Adrenal gland (tissue), 12 donors: ENCODE data around the gene PHC3. TPM values are rescaled to one million over a fixed set of nuclear protein-coding genes. Genes with fewer than 3 reads are reported as not detected.

Experiments used
- DNase-seq, 7 donors: peaks; one replicate each; pipeline ENCODE4 v3.0.0-alpha.2; 2019 to 2020
- H3K27ac ChIP-seq, 5 donors: fragments of 200-600 bp; sonication (generic) in 4 of 5; 1 replicate in 3 of 5; 2 replicates in 2 of 5; pipeline versions ENCODE4 v1.5.1 to v1.8.0; 2016 to 2020; ENCODE audit warnings: mild to moderate bottlenecking in 1 of 5
- H3K27me3 ChIP-seq: fragments of 200-600 bp; 2 replicates; pipeline ENCODE4 v1.8.0; 2021
- H3K36me3 ChIP-seq, 2 donors: fragments of 200-600 bp; replicated peaks in 1 of 2; 1 replicate in 1 of 2; 2 replicates in 1 of 2; pipeline versions ENCODE4 v1.5.1 to v1.8.0; 2018 to 2022
- H3K4me1 ChIP-seq, 2 donors: fragments of 200-600 bp; replicated peaks in 1 of 2; 1 replicate in 1 of 2; 2 replicates in 1 of 2; pipeline versions ENCODE4 v1.5.1 to v1.8.0; 2018 to 2021
- H3K4me3 ChIP-seq, 4 donors: fragments of 200-600 bp; sonication (generic) in 3 of 4; one replicate each; pipeline ENCODE4 v1.5.1; 2016 to 2018
- H3K9me3 ChIP-seq, 3 donors: fragments of 200-600 bp; sonication (generic) in 1 of 3; replicated peaks in 1 of 3; 1 replicate in 2 of 3; 2 replicates in 1 of 3; pipeline versions ENCODE4 v1.5.1 to v1.8.0; 2016 to 2021
- CTCF ChIP-seq, 6 experiments: fragments of 450-650 bp in 4 of 6; fragments of 200-600 bp in 2 of 6; sonication (generic) in 1 of 6; IDR thresholded peaks; 1 replicate in 5 of 6; 2 replicates in 1 of 6; pipeline versions ENCODE4 v1.5.1 to v1.8.0; 2016 to 2021; ENCODE audit warnings: antibody characterized with exemption in 6 of 6, mild to moderate bottlenecking in 2 of 6, moderate library complexity in 1 of 6
- POLR2A ChIP-seq, 2 donors: fragments of 450-650 bp; IDR thresholded peaks; one replicate each; pipeline ENCODE4 v1.6.1; 2017; ENCODE audit warnings: antibody characterized with exemption in 2 of 2, mild to moderate bottlenecking in 2 of 2, moderate library complexity in 1 of 2
- WGBS, 4 donors: extraction: QIAGEN DNeasy Blood & Tissue Kit in 2 of 4; methylation state at CpG; one replicate each; pipeline versions ENCODE4 v1.1.5 to v1.1.7; 2013 to 2017; 5-methylcytosine and 5-hydroxymethylcytosine counted together
- intact Hi-C, 2 donors: fragments of 100-400 bp; cut with DNase I; formaldehyde crosslinking; loops; one replicate each; pipeline versions ENCODE4 v1.14.1 to v1.15.0; 2022 to 2023
- polyA plus RNA-seq, 3 donors: library from polyadenylated mRNA; stranded (reverse); fragments of 200-250 nt in 2 of 3; fragments of 350-450 nt in 1 of 3; fragmentation: Illumina TruSeq in 1 of 3; extraction: RNeasy Lipid Tissue Mini Kit (QIAGEN cat#74804) in 1 of 3; gene quantifications; one replicate each; pipeline ENCODE4 v1.2.3, GENCODE V29; 2013 to 2014
- total RNA-seq, 9 donors: library from RNA; depleted of rRNA in 4 of 9; stranded (reverse); fragments of >200 nt in 4 of 9; fragments of 120-200 nt in 1 of 9; fragmentation: NEBNext Ultra II Directional in 1 of 9; extraction: Animal tissue kit (Norgen Biotek cat#: 25700) in 1 of 9; gene quantifications; one replicate each; pipeline versions ENCODE4 v1.1.0 to v1.2.4, GENCODE V29; 2013 to 2023
- donor health status: healthy with polysubstance abuse.
- donor health status: Bipolar disorder and iron deficiency.
- donor health status: DM: yes; HTN: yes; CAD: no.
- donor health status: DM: no; HTN: no; CAD: no.
- donor health status: DM: no; HTN: no; CAD: no.
- donor health status: DM: yes; HTN: yes; CAD: no.

PHC3 gene
- total and polyA plus RNA-seq, 12 donors = 4.4 to 112 (median 53.0) TPM

GRCh38 chr3:170059447-170059846 lies 122.1 kb downstream of the PHC3 start:
- no peak overlapping the region for H3K27ac ChIP-seq
- no peak for DNase-seq
- H3K36me3 ChIP-seq = no peaks in the 10 kb centered on the region
- H3K4me1 ChIP-seq = no peaks in the 10 kb centered on the region
- H3K27me3 ChIP-seq = no peaks in the 10 kb centered on the region
- 76 to 93% (median 85%) methylated on average over 1 of the region's 1 CpG for WGBS, 4 donors
- TF ChIP-seq POLR2A (IDR thresholded peaks at IDR 0.05) = no peak
- TF ChIP-seq CTCF (IDR thresholded peaks at IDR 0.05) = no peak
- H3K4me3 ChIP-seq = no peak overlapping the region
- H3K9me3 ChIP-seq = no peaks in the 10 kb centered on the region
- intact Hi-C loops = no loop called here

- Histone ChIP-seq H3K36me3 (no peaks in the 10 kb centered on the region), H3K27ac (no peak overlapping the region), H3K27me3 (no peaks in the 10 kb centered on the region), H3K9me3 (no peaks in the 10 kb centered on the region), H3K4me1 (no peaks in the 10 kb centered on the region), H3K4me3 (no peak overlapping the region)
- DNase-seq = no peak
- intact Hi-C loops = no loop called here
- WGBS, 4 donors = 74 to 81% (median 75%) methylated on average over 6 of the region's 6 CpGs
- no peak for TF ChIP-seq CTCF (IDR thresholded peaks at IDR 0.05)
- no peak for TF ChIP-seq POLR2A (IDR thresholded peaks at IDR 0.05)
These were observed 123.4 kb downstream of the PHC3 start for GRCh38 chr3:170058127-170058526.

- H3K27ac ChIP-seq = no peak overlapping the region
- no peaks in the 10 kb centered on the region for H3K27me3 ChIP-seq
- no peaks in the 10 kb centered on the region for H3K9me3 ChIP-seq
- H3K4me3 ChIP-seq = no peak overlapping the region
- TF ChIP-seq POLR2A (IDR thresholded peaks at IDR 0.05) (no peak), CTCF (IDR thresholded peaks at IDR 0.05) (no peak)
- DNase-seq = no peak
- H3K4me1 ChIP-seq = no peaks in the 10 kb centered on the region
- intact Hi-C loops = no loop called here
- 80 to 88% (median 83%) methylated on average over 3 of the region's 3 CpGs for WGBS, 4 donors
- no peaks in the 10 kb centered on the region for H3K36me3 ChIP-seq
These were observed 124.0 kb downstream of the PHC3 start for GRCh38 chr3:170057550-170057949.

GRCh38 chr3:170056710-170057454 lies 124.7 kb downstream of the PHC3 start:
- WGBS, 4 donors = 83 to 89% (median 88%) methylated on average over 3 of the region's 3 CpGs
- Histone ChIP-seq H3K4me1 (no peaks in the 10 kb centered on the region), H3K4me3 (no peak overlapping the region), H3K9me3 (no peaks in the 10 kb centered on the region), H3K27me3 (no peaks in the 10 kb centered on the region), H3K36me3 (no peaks in the 10 kb centered on the region), H3K27ac (no peak overlapping the region)
- intact Hi-C loops = no loop called here
- TF ChIP-seq POLR2A (IDR thresholded peaks at IDR 0.05) (no peak), CTCF (IDR thresholded peaks at IDR 0.05) (no peak)
- no peak for DNase-seq
